Loucy (cell line): ENCODE data around the gene CCNA2.
A peak's percentile ranks its signal among the peaks of the same experiment; 100 is the strongest.

ENCODE experiments used
- H2AFZ ChIP-seq: fragments of 200-600 bp; sonication (generic); 2 replicates; pipeline ENCODE4 v1.6.0; 2016; ENCODE audit warnings: antibody characterized with exemption, mild to moderate bottlenecking, low read length, moderate library complexity
- H3F3A ChIP-seq: fragments of 200-600 bp; 2 replicates; pipeline ENCODE4 v1.6.0; 2016; ENCODE audit warnings: antibody characterized with exemption, low read depth, mild to moderate bottlenecking
- H3K27me3 ChIP-seq: fragments of 200-600 bp; sonication (generic); 2 replicates; pipeline ENCODE4 v1.6.1; 2014; ENCODE audit warnings: low read length, mild to moderate bottlenecking; ENCODE audit not compliant: insufficient read depth, poor library complexity, severe bottlenecking
- H3K36me3 ChIP-seq: fragments of 200-600 bp; sonication (generic); 2 replicates; pipeline ENCODE4 v1.6.1; 2016; ENCODE audit warnings: low read length; ENCODE audit not compliant: insufficient read depth
- H3K4me1 ChIP-seq: fragments of 200-600 bp; sonication (generic); 2 replicates; pipeline ENCODE4 v1.5.1; 2014; ENCODE audit warnings: low read length, mild to moderate bottlenecking; ENCODE audit not compliant: insufficient read depth, poor library complexity, severe bottlenecking
- H3K4me2 ChIP-seq: fragments of 200-600 bp; sonication (generic); 2 replicates; pipeline ENCODE4 v1.6.0; 2014; ENCODE audit warnings: antibody characterized with exemption, low read length, low read depth, mild to moderate bottlenecking; ENCODE audit not compliant: poor library complexity, severe bottlenecking
- H3K4me3 ChIP-seq: fragments of 200-600 bp; sonication (generic); 2 replicates; pipeline ENCODE4 v1.5.1; 2014; ENCODE audit warnings: low read length, mild to moderate bottlenecking, mixed read lengths; ENCODE audit not compliant: poor library complexity, severe bottlenecking
- H3K79me2 ChIP-seq: fragments of 200-600 bp; sonication (generic); 2 replicates; pipeline ENCODE4 v1.6.1; 2014; ENCODE audit warnings: low read length; ENCODE audit not compliant: insufficient read depth
- H3K9ac ChIP-seq: fragments of 200-600 bp; sonication (generic); 2 replicates; pipeline ENCODE4 v1.6.0; 2014; ENCODE audit warnings: mild to moderate bottlenecking, low read depth, low read length, moderate library complexity; ENCODE audit not compliant: poor library complexity, severe bottlenecking
- H3K9me2 ChIP-seq: fragments of 200-600 bp; sonication (generic); replicated peaks from 2 replicates; pipeline ENCODE4 v1.6.1; 2016; ENCODE audit warnings: low read depth, low read length, mixed read lengths
- H3K9me3 ChIP-seq: fragments of 200-600 bp; sonication (generic); 2 replicates; pipeline ENCODE4 v1.6.1; 2014; ENCODE audit warnings: mild to moderate bottlenecking, antibody characterized with exemption, low read length, low read depth; ENCODE audit not compliant: insufficient read depth
- H4K20me1 ChIP-seq: fragments of 200-600 bp; sonication (generic); 2 replicates; pipeline ENCODE4 v1.6.0; 2014; ENCODE audit warnings: antibody characterized with exemption, low read length, mild to moderate bottlenecking; ENCODE audit not compliant: insufficient read depth, poor library complexity, severe bottlenecking
- EZH2phosphoT487 ChIP-seq: fragments of 200-600 bp; IDR thresholded peaks from 2 replicates; pipeline ENCODE4 v1.6.1; 2018; ENCODE audit warnings: antibody characterized with exemption, mild to moderate bottlenecking, moderate library complexity, borderline replicate concordance
- TF ChIP-seq, protein P1 (sequence below): fragments of 200-600 bp; sonication (generic); conservative IDR thresholded peaks from 2 replicates; pipeline ENCODE4 v1.5.1; 2014; ENCODE audit warnings: mild to moderate bottlenecking, antibody characterized with exemption, low read length

The CCNA2 gene

GRCh38 chr4:121801715-121802075 is 22.0 kb downstream of the CCNA2 start:
- Histone ChIP-seq H3K4me2 (peak overlapping the region; percentile 97), H4K20me1 (peaks cover 21% of the 10 kb centered on the region), H3K79me2 (peaks cover 43% of the 10 kb centered on the region), H3K9me3 (no peaks in the 10 kb centered on the region), H3K9ac (peak overlapping the region; percentile 95), H3K4me3 (peak overlapping the region; percentile 95), H3K36me3 (peaks cover 13% of the 10 kb centered on the region; the same call in 1 of the 2 replicates), H3F3A (no peaks in the 10 kb centered on the region), H3K4me1 (peaks cover 33% of the 10 kb centered on the region), H2AFZ (peak overlapping the region; percentile 98), H3K27me3 (peaks cover under 1% of the 10 kb centered on the region), H3K9me2 (no peaks in the 10 kb centered on the region)
- TF ChIP-seq EZH2phosphoT487: no peak
- TF ChIP-seq, protein P1, sequence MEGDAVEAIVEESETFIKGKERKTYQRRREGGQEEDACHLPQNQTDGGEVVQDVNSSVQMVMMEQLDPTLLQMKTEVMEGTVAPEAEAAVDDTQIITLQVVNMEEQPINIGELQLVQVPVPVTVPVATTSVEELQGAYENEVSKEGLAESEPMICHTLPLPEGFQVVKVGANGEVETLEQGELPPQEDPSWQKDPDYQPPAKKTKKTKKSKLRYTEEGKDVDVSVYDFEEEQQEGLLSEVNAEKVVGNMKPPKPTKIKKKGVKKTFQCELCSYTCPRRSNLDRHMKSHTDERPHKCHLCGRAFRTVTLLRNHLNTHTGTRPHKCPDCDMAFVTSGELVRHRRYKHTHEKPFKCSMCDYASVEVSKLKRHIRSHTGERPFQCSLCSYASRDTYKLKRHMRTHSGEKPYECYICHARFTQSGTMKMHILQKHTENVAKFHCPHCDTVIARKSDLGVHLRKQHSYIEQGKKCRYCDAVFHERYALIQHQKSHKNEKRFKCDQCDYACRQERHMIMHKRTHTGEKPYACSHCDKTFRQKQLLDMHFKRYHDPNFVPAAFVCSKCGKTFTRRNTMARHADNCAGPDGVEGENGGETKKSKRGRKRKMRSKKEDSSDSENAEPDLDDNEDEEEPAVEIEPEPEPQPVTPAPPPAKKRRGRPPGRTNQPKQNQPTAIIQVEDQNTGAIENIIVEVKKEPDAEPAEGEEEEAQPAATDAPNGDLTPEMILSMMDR: no peak

GRCh38 chr4:121800961-121801714 is 22.5 kb downstream of the CCNA2 start, which contains the start of gene EXOSC9:
Gene EXOSC9 (plus strand): TSS chr4:121801323. CDS start chr4:121801425, 102 bp downstream.
- H3K4me3 ChIP-seq: peak within 1 kb of the TSS; percentile 95
- H3K9me2 ChIP-seq: no peaks in the 10 kb centered on the region
- H3K27me3 ChIP-seq: peaks cover 6% of the 10 kb centered on the region
- H3K4me2 ChIP-seq: peak within 1 kb of the TSS; percentile 97
- no peaks in the 10 kb centered on the region for H3K9me3 ChIP-seq
- TF ChIP-seq EZH2phosphoT487: no peak
- TF ChIP-seq, protein P1: no peak
- peaks cover 21% of the 10 kb centered on the region for H4K20me1 ChIP-seq
- peak within 1 kb of the TSS; percentile 98 for H2AFZ ChIP-seq
- H3F3A ChIP-seq: no peaks in the 10 kb centered on the region
- peaks cover 33% of the 10 kb centered on the region for H3K4me1 ChIP-seq
- peak within 1 kb of the TSS; percentile 95 for H3K9ac ChIP-seq
- peaks cover 9% of the 10 kb centered on the region; the same call in 1 of the 2 replicates for H3K36me3 ChIP-seq
- peaks cover 43% of the 10 kb centered on the region for H3K79me2 ChIP-seq

DNA sequence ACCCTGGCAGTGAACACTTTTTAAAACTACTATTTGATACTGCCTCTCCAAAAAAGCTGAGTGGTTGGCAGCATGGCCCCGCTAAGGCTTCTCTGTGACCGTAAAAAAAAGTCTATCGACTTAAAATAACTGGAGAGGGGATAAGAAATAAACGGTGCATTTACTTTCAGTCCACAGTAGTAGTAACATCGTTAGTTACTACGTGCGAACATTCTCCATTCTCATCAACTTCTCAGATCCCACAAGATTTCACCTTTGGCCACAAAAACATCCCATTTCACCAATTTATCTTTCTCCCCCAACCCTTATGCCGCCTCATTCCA is 23.1 kb downstream of the CCNA2 start:
- peak overlapping the region; percentile 75 for H3K4me2 ChIP-seq
- H3K4me3 ChIP-seq: peak overlapping the region; percentile 95
- peak overlapping the region; percentile 98 for H2AFZ ChIP-seq
- peak overlapping the region; percentile 95 for H3K9ac ChIP-seq
- H3K27me3 ChIP-seq: peaks cover 7% of the 10 kb centered on the region
- no peaks in the 10 kb centered on the region for H3K9me3 ChIP-seq
- peaks cover 33% of the 10 kb centered on the region for H3K4me1 ChIP-seq
- H3K36me3 ChIP-seq: peaks cover 9% of the 10 kb centered on the region; the same call in 1 of the 2 replicates
- TF ChIP-seq, protein P1: no peak
- TF ChIP-seq EZH2phosphoT487: no peak
- no peaks in the 10 kb centered on the region for H3F3A ChIP-seq
- peaks cover 21% of the 10 kb centered on the region for H4K20me1 ChIP-seq
- peaks cover 43% of the 10 kb centered on the region for H3K79me2 ChIP-seq
- no peaks in the 10 kb centered on the region for H3K9me2 ChIP-seq
